GM21619 (cell line): ENCODE results near the gene PCDHA1.
"Not testable (repeated sequence)": the region's sequence is repeated elsewhere in the genome, so short reads cannot be mapped to it uniquely, and the experiment has no call there.

ENCODE experiments used
- ATAC-seq: cut with Tn5 transposase; IDR thresholded peaks from one replicate; pipeline ENCODE4 v1.9.1; 2021; ENCODE audit not compliant: unreplicated experiment

The PCDHA1 gene

DNA sequence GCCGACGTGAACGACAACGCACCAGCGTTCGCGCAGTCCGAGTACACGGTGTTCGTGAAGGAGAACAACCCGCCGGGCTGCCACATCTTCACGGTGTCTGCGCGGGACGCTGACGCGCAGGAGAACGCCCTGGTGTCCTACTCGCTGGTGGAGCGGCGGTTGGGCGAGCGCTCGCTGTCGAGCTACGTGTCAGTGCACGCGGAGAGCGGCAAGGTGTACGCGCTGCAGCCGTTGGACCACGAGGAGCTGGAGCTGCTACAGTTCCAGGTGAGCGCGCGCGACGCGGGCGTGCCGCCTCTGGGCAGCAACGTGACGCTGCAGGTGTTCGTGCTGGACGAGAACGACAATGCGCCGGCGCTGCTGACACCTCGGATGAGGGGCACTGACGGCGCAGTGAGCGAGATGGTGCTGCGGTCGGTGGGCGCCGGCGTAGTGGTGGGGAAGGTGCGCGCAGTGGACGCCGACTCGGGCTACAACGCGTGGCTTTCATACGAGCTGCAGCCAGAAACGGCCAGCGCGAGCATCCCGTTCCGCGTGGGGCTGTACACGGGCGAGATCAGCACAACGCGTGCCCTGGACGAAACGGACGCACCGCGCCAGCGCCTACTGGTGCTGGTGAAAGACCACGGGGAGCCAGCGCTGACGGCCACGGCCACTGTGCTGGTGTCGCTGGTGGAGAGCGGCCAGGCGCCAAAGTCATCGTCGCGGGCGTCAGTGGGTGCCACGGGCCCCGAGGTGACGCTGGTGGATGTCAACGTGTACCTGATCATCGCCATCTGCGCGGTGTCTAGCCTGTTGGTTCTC is 64.1 kb downstream of the PCDHA1 start:
- not testable (repeated sequence) for ATAC-seq

DNA sequence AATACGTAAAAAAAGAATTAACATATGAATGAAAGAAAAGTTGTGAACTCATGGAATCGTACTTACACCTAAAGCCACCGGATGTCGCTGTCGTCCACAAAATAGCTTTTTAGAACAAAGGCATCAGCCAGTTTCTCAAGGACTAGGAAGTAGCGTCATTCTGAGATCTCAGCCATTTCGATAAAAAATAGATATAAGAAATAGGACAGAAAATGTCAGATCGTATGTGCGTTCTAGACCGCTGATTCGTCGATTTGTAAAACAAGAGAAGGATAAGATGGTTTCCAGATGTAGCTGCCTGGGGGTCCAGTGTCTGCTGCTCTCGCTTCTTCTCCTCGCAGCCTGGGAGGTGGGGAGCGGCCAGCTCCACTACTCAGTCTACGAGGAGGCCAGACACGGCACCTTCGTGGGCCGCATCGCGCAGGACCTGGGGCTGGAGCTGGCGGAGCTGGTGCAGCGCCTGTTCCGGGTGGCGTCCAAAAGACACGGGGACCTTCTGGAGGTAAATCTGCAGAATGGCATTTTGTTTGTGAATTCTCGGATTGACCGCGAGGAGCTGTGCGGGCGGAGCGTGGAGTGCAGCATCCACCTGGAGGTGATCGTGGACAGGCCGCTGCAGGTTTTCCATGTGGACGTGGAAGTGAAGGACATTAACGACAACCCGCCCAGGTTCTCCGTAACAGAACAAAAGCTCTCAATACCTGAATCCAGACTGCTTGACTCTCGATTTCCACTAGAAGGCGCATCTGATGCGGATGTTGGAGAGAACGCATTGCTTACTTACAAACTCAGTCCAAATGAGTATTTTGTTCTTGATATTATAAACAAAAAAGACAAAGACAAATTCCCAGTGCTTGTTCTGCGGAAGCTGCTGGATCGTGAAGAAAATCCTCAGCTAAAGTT is 70.1 kb downstream of the PCDHA1 start, which contains the start of gene PCDHA10:
TSS of gene PCDHA10 (plus strand) at position 126 of the 903 bp plus-strand sequence. CDS start at position 278, 152 bp downstream.
- ATAC-seq = no peak

DNA sequence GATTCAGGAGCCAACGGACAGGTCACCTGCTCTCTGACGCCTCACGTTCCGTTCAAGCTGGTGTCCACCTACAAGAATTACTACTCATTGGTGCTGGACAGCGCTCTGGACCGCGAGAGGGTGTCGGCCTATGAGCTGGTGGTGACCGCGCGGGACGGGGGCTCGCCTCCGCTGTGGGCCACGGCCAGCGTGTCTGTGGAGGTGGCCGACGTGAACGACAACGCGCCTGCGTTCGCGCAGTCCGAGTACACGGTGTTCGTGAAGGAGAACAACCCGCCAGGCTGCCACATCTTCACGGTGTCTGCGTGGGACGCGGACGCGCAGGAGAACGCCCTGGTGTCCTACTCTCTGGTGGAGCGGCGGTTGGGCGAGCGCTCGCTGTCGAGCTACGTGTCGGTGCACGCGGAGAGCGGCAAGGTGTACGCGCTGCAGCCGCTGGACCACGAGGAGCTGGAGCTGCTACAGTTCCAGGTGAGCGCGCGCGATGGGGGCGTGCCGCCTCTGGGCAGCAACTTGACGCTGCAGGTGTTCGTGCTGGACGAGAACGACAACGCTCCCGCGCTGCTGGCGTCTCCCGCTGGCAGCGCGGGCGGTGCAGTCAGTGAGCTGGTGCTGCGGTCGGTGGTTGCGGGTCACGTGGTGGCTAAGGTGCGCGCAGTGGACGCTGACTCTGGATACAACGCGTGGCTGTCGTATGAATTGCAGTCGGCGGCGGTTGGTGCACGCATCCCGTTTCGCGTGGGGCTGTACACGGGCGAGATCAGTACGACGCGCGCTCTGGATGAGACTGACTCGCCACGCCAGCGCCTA is 71.4 kb downstream of the PCDHA1 start:
- ATAC-seq = no peak

DNA sequence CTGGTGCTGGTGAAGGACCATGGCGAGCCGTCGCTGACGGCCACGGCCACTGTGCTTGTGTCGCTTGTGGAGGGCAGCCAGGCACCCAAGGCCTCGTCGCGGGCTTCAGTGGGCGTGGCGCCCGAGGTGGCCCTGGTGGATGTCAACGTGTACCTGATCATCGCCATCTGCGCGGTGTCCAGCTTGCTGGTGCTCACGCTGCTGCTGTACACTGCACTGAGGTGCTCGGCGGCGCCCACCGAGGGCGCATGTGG is 72.0 kb downstream of the PCDHA1 start:
- no peak for ATAC-seq

DNA sequence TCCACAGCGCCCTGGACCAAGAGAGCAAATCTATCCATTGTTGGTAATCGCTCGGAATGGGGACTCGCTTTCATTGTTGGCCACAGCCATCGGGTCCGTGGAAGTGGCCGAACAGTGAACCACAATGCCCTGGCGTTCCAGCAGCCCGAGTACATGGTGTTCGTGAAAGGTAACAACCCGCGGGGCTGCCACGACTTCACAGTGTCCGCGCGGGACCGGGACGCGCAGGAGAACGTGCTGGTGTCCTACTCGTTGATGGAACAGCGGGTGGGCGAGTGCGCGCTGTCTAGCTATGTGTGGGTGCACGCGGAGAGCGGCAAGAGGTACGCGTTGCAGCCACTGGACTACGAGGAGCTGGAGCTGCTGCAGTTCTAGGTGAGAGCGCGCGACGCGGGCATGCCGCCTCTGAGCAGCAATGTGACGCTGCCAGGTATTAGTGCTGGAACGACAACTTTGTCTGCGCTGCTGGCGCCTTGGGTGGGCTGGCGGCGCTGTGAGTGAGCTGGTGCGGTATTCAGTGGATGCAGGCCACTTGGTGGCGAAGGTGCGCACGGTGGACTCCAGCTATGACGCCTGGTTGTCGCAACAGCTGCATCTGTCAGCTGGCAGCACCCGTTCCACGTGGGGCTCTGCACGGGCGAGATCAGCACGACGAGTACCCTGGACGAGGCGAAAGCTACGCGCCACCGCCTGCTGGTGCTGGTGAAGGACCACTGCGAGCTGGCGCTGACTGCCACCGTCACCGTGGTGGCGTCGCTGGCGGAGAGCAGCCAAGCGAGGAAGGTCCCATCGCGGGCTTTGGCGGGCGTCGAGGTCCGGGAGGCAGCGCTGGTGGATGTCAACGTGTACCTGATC is 76.7 kb downstream of the PCDHA1 start:
- no peak for ATAC-seq

DNA sequence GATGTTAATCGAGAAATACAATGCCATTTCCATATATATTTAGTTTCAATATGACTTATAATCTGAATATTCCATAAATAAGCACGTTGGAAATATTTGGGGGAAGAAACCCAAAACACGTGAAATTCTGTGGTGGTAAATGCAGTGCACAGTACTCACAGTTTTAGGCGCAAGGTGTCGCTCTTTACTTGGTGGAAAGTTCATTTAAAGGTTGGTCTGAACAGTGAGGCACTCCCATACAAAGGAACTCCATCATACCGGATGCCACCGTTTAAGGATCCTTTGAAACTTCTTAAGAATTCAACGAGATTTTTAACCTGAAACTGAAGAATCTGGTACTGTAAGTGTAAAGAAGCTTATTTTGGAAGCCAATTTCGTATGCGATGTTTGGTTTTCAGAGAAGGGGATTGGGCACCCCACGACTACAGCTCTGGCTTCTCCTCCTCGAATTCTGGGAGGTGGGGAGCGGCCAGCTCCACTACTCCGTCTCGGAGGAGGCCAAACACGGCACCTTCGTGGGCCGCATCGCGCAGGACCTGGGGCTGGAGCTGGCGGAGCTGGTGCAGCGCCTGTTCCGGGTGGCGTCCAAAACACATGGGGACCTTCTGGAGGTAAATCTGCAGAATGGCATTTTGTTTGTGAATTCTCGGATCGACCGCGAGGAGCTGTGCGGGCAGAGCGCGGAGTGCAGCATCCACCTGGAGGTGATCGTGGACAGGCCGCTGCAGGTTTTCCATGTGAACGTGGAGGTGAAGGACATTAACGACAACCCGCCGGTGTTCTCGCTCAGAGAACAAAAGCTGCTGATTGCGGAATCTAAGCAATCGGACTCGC is 83.0 kb downstream of the PCDHA1 start, which contains the start of gene PCDHA11:
TSS of gene PCDHA11 (plus strand) at position 237 of the 834 bp plus-strand sequence. CDS start at position 384, 147 bp downstream.
- ATAC-seq = no peak

DNA sequence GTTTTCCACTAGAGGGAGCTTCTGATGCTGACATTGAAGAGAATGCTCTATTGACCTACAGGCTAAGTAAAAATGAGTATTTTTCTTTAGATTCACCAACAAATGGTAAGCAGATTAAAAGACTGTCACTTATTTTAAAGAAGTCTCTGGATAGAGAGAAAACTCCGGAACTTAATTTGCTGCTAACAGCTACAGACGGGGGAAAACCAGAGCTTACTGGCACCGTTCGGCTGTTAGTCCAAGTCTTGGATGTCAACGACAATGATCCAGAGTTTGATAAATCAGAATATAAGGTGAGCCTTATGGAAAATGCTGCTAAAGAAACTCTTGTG is 83.6 kb downstream of the PCDHA1 start:
- no peak for ATAC-seq

DNA sequence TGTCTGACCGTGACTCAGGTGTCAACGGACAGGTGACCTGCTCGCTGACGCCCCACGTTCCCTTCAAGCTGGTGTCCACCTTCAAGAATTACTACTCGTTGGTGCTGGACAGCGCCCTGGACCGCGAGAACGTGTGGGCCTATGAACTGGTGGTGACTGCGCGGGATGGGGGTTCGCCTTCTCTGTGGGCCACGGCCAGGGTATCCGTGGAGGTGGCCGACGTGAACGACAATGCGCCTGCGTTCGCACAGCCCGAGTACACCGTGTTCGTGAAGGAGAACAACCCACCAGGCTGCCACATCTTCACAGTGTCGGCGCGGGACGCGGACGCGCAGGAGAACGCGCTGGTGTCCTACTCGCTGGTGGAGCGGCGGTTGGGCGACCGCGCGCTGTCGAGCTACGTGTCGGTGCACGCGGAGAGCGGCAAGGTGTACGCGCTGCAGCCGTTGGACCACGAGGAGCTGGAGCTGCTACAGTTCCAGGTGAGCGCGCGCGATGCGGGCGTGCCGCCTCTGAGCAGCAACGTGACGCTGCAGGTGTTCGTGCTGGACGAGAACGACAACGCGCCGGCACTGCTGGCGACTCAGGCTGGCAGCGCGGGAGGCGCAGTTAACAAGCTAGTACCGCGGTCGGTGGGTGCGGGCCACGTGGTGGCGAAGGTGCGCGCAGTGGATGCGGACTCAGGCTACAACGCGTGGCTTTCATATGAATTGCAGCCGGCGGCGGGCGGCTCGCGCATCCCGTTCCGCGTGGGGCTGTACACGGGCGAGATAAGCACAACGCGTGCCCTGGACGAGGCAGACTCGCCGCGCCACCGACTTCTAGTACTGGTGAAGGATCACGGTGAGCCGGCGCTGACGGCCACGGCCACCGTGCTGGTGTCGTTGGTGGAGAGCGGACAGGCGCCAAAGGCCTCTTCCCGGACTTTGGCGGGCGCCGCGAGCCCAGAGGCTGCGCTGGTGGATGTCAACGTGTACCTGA is 84.6 kb downstream of the PCDHA1 start:
- ATAC-seq = no peak

DNA sequence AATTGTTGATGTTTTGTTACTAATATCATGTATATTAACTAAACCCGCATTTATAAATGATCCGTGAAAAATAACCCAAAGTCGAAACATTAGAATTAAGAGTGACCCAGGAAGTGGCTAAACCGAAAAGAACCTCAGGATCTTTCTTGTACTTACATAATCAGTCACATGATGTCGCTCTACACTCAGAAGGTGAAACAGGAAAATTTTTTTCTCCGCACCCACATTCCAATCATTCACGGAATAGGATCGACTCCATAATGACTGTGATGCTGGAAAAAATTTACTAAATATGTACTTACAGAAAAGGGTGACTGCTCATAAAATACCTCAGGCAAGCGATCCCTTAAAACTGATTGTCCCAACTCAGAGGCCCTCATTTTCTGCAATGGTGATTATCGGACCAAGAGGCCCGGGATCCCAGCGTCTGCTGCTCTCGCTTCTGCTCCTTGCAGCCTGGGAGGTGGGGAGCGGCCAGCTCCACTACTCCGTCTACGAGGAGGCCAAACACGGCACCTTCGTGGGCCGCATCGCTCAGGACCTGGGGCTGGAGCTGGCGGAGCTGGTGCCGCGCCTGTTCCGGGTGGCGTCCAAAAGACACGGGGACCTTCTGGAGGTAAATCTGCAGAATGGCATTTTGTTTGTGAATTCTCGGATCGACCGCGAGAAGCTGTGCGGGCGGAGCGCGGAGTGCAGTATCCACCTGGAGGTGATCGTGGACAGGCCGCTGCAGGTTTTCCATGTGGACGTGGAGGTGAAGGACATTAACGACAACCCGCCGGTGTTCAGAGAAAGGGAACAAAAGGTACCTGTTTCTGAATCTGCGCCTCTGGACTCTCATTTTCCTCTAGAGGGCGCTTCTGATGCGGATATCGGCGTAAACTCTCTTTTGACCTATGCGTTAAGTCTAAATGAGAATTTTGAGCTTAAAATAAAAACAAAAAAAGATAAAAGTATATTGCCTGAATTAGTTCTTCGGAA is 89.4 kb downstream of the PCDHA1 start, which contains the start of gene PCDHA12:
TSS of gene PCDHA12 (plus strand) at position 224 of the 981 bp plus-strand sequence. CDS start at position 389, 165 bp downstream.
- ATAC-seq = no peak

DNA sequence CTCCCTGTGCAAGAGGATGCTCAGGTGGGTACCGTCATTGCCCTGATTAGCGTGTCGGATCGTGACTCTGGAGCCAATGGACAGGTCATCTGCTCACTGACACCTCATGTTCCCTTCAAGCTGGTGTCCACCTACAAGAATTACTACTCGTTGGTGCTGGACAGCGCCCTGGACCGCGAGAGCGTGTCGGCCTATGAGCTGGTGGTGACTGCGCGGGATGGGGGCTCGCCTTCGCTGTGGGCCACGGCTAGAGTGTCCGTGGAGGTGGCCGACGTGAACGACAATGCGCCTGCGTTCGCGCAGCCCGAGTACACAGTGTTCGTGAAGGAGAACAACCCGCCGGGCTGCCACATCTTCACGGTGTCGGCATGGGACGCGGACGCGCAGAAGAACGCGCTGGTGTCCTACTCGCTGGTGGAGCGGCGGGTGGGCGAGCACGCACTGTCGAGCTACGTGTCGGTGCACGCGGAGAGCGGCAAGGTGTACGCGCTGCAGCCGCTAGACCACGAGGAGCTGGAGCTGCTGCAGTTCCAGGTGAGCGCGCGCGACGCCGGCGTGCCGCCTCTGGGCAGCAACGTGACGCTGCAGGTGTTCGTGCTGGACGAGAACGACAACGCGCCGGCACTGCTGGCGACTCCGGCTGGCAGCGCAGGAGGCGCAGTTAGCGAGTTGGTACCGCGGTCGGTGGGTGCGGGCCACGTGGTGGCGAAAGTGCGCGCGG is 90.8 kb downstream of the PCDHA1 start:
- ATAC-seq = not testable (repeated sequence)

DNA sequence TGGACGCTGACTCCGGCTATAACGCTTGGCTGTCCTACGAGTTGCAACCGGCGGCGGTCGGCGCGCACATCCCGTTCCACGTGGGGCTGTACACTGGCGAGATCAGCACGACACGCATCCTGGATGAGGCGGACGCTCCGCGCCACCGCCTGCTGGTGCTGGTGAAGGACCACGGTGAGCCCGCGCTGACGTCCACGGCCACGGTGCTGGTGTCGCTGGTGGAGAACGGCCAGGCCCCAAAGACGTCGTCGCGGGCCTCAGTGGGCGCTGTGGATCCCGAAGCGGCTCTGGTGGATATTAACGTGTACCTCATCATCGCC is 91.3 kb downstream of the PCDHA1 start:
- no peak for ATAC-seq

DNA sequence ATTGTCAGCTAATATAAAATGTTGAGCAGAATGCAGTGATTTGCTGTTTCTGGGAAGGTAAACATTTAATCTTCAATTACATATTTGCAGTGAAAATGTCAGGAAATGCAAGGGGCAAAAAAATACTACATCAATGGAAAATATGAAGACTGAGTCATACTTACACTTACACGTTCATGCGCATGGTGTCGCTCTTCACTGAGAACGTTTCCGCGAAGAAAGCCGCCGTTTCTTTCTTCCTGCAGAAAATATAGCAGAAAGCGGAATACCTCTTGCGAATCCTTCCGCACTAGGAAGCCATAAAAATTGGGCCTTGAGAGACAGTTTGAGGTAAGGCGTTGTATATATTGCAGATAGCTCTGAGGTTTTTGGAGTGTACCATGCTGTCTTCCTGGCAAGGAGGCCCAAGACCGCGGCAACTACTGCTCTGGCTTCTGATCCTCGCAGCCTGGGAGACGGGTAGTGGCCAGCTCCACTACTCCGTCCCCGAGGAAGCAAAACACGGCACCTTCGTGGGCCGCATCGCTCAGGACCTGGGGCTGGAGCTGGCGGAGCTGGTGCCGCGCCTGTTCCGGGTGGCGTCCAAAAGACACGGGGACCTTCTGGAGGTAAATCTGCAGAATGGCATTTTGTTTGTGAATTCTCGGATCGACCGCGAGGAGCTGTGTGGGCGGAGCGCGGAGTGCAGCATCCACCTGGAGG is 96.1 kb downstream of the PCDHA1 start, which contains the start of gene PCDHA13:
TSS of gene PCDHA13 (plus strand) at position 236 of the 702 bp plus-strand sequence. CDS start at position 381, 145 bp downstream.
- ATAC-seq = no peak

DNA sequence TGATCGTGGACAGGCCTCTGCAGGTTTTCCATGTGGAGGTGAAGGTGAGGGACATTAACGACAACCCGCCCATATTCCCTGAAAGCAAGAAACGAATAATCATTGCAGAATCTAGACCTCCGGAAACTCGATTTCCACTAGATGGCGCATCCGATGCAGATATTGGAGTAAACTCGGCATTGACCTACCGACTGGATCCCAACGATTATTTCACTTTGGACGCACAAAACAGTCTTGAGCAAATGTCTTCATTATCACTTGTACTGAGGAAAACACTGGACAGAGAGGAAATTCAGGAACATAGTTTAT is 96.6 kb downstream of the PCDHA1 start:
- ATAC-seq = no peak

DNA sequence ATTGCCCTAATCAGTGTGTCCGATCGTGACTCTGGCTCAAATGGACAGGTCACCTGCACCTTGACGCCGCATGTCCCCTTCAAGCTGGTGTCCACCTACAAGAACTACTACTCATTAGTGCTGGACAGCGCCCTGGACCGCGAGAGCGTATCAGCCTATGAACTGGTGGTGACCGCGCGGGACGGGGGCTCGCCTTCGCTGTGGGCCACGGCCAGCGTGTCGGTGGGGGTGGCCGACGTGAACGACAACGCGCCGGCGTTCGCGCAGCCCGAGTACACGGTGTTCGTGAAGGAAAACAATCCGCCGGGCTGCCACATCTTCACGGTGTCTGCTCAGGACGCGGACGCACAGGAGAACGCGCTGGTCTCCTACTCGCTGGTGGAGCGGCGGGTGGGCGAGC is 97.4 kb downstream of the PCDHA1 start:
- ATAC-seq = no peak

DNA sequence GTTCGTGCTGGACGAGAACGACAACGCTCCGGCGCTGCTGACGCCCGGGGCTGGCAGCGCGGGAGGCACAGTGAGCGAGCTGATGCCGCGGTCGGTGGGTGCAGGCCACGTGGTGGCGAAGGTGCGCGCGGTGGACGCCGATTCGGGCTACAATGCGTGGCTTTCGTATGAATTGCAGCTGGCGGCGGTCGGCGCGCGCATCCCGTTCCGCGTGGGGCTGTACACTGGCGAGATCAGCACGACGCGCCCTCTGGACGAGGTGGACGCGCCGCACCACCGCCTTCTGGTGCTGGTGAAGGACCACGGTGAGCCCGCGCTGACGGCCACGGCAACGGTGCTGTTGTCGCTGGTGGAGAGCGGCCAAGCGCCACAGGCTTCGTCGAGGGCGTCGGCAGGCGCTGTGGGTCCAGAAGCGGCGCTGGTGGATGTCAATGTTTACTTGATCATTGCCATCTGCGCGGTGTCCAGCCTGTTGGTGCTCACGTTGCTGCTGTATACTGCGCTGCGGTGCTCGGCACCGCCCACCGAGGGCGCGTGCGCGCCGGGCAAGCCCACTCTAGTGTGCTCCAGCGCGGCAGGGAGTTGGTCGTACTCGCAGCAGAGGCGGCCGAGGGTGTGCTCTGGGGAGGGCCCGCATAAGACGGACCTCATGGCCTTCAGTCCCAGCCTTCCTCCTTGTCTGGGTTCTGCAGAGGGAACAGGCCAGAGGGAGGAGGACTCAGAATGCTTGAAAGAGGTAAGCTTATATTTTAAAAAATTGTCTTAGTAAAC is 98.2 kb downstream of the PCDHA1 start:
- ATAC-seq = no peak
